Spleen (tissue), 7 donors: ENCODE results near the gene PTH.

ENCODE experiments used
- CTCF ChIP-seq, 11 experiments: fragments of 200-600 bp in 7 of 11; fragments of 450-650 bp in 4 of 11; sonication (generic) in 4 of 11; IDR thresholded peaks in 8 of 11; conservative IDR thresholded peaks in 3 of 11; 1 replicate in 7 of 11; 2 replicates in 4 of 11; pipeline versions ENCODE4 v1.4.0 to v1.8.0; 2016 to 2021; ENCODE audit warnings: antibody characterized with exemption in 11 of 11, inconsistent platforms in 4 of 11, mild to moderate bottlenecking in 1 of 11
- POLR2A ChIP-seq, 3 donors: fragments of 450-650 bp; IDR thresholded peaks; one replicate each; pipeline ENCODE4 v1.5.1; 2017; ENCODE audit warnings: antibody characterized with exemption in 3 of 3, mild to moderate bottlenecking in 1 of 3
- POLR2AphosphoS5 ChIP-seq, 3 donors: sonication (generic); formaldehyde crosslinking; IDR thresholded peaks; one replicate each; pipeline ENCODE4 v1.5.1; 2017; ENCODE audit warnings: antibody characterized with exemption in 3 of 3
- donor health status: DM: no; HTN: no; CAD: no; lungs with moderate emphysema.
- donor health status: DM: no; HTN: no; CAD: no.
- donor health status: DM: no; HTN: no; CAD: no.

DNA sequence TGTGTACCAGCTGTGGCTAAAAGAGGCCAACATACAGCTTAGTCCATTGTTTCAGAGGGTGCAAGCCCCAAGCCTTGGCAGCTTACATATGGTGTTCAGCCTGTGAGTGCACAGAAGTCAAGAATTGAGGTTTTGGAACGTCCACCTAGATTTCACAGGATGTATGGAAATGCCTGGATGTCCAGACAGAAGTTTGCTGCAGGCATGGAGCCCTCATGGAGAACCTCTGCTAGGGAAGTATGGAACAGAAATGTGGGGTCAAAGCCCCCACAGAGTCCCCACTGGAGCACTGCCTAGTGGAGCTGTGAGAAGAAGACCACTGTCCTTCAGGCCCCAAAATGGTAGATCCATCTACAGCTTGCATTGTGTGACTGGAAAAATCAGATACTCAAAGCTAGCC, 42.2 kb upstream of the PTH start:
- TF ChIP-seq CTCF (IDR thresholded peaks at IDR 0.05 in 8 of 11, conservative IDR thresholded peaks at IDR 0.05 in 3 of 11) (no peak), POLR2AphosphoS5 (IDR thresholded peaks at IDR 0.05) (no peak), POLR2A (IDR thresholded peaks at IDR 0.05) (no peak)
